ENCODE data around the gene TMUB2. TPM values are rescaled to one million over a fixed set of nuclear protein-coding genes. Genes with fewer than 3 reads are reported as not detected.

TMUB2 gene
- total RNA-seq, 1 experiment from 2014 or later, result 25.1 TPM

DNA sequence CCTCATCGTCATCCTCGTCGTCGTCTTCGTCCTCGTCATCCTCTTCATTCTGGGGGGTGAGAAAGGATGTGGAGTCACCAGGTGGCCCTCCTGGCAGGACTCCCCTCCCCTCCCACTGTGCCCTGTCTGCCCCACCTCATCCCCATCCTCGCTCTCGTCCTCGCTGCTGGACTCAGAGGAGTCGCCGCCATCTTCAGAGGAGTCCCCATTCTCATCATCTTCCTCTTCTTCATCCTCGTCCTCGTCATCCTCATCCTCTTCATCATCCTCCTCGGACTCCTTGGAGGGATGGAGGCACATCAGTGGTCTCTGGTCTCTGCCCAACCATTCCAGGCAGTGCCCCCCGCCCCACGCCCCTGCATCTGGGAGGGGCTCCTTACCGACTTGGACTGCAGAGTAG, 20.5 kb downstream of the TMUB2 start:
- ChIA-PET POLR2A (interaction anchor here (2.1 kb wide), 1 partner anchor 21 kb away, joined by 4 read pairs; the partner anchor contains the start of gene TMUB2), RAD21 (ENCODE audit: low non-redundant PET in 1 of 2, low total read pairs in 2 of 2, uncharacterized antibody in 2 of 2, unreplicated experiment in 2 of 2) (interaction anchor here in 1 of 2 experiments (0.6 kb wide), 1 partner anchor 23 kb away, joined by 3 read pairs; no protein-coding TSS in a partner anchor), CTCF (interaction anchor here (1.3 to 2.6 kb wide), 3 partner anchors 11 to 316 kb away, joined by 5 to 11 read pairs (median 9); no protein-coding TSS in a partner anchor)
- H3K4me3 ChIP-seq (replicated peaks in 1 of 2; ENCODE audit: low read depth in 1 of 2, low read length in 2 of 2), result no peak overlapping the region
- no TSS peak for BruUV-seq (replicated peaks)
- TF ChIP-seq, protein P1, sequence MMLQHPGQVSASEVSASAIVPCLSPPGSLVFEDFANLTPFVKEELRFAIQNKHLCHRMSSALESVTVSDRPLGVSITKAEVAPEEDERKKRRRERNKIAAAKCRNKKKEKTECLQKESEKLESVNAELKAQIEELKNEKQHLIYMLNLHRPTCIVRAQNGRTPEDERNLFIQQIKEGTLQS (IDR thresholded peaks at IDR 0.05), result no peak
- TF ChIP-seq TCF7L2 (IDR thresholded peaks at IDR 0.05; ENCODE audit: borderline replicate concordance, extremely low read depth, insufficient read depth, insufficient read length) (no peak), EZH2phosphoT487 (IDR thresholded peaks at IDR 0.05; ENCODE audit: borderline replicate concordance) (no peak), YY1 (IDR thresholded peaks at IDR 0.05; ENCODE audit: extremely low read depth, insufficient replicate concordance, low read depth, low read length) (no peak), ZNF274 (IDR thresholded peaks at IDR 0.05; ENCODE audit: low read depth, low read length) (no peak), CEBPB (IDR thresholded peaks at IDR 0.05; ENCODE audit: low read depth) (no peak), ZFX (IDR thresholded peaks at IDR 0.05) (no peak)
- H2AFZ ChIP-seq (ENCODE audit: low read depth, low read length, poor library complexity, severe bottlenecking), result no peak overlapping the region
- peaks cover 47 to 80% of the 10 kb centered on the region in 2 experiments for H3K4me1 ChIP-seq (ENCODE audit: control insufficient read depth in 1 of 2, insufficient read depth in 2 of 2, low read length in 2 of 2)
- no peaks in the 10 kb centered on the region for H3K27me3 ChIP-seq (ENCODE audit: insufficient read depth, low read length)
- DNase-seq (ENCODE audit: low read depth, low spot score) (no peak), ATAC-seq (no peak)
- no peak overlapping the region for H3K4me2 ChIP-seq (ENCODE audit: low read length)
- no peaks in the 10 kb centered on the region for H3K9me2 ChIP-seq (ENCODE audit: insufficient read depth)
- H3K9ac ChIP-seq (ENCODE audit: low read length), result no peak overlapping the region
- H3K27ac ChIP-seq (ENCODE audit: low read depth, low read length), result no peak overlapping the region
- H3K9me3 ChIP-seq (ENCODE audit: control insufficient read depth in 1 of 2, insufficient read depth in 1 of 2, low read depth in 1 of 2, low read length in 2 of 2), result no peaks in the 10 kb centered on the region
- H3K79me2 ChIP-seq (ENCODE audit: insufficient read depth, low read length), result peaks cover 11% of the 10 kb centered on the region; the same call in 1 of the 2 replicates
- peaks cover 8 to 37% of the 10 kb centered on the region in 2 experiments; a peak in 3 of 4 replicates for H3K36me3 ChIP-seq (ENCODE audit: control insufficient read depth in 1 of 2, insufficient read depth in 2 of 2, low read length in 2 of 2)
- no peaks in the 10 kb centered on the region for H4K20me1 ChIP-seq (ENCODE audit: insufficient read depth)
- intact Hi-C loops (cut with micrococcal nuclease), result no loop called here

DNA sequence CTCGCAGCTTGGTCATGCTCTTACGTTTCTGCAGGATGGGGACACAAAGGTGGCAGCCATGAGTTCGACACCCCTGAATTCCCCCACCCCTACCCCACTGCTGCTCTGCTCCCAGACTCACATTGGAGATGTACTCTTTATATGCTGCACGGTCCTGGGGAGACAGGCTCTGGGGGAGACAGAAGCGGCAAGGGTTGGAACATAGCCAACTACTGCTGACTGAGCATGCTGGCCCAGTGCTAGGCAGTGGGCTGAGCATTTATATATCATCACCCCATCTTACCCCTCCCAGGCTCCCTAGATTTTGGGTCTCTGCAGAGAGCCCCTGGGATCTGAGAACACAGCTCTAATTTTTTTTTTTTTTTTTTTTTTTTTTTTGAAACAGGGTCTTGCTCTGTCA, 21.0 kb downstream of the TMUB2 start:
- no peak for ATAC-seq
- H3K4me2 ChIP-seq (ENCODE audit: low read length), result peak overlapping the region; percentile 70; the same call in 1 of the 2 replicates
- intact Hi-C loops (cut with micrococcal nuclease), result no loop called here
- H3K9me2 ChIP-seq (ENCODE audit: insufficient read depth), result no peaks in the 10 kb centered on the region
- no TSS peak for BruUV-seq (replicated peaks)
- H3K9me3 ChIP-seq (ENCODE audit: control insufficient read depth in 1 of 2, insufficient read depth in 1 of 2, low read depth in 1 of 2, low read length in 2 of 2), result no peaks in the 10 kb centered on the region
- ChIA-PET POLR2A (interaction anchor here (0.7 to 2.1 kb wide), 2 partner anchors 10 to 21 kb away, joined by 4 read pairs; partner anchors contain the start of gene TMUB2), RAD21 (ENCODE audit: low non-redundant PET in 1 of 2, low total read pairs in 2 of 2, uncharacterized antibody in 2 of 2, unreplicated experiment in 2 of 2) (interaction anchor here in 1 of 2 experiments (0.6 kb wide), 1 partner anchor 24 kb away, joined by 3 read pairs; no protein-coding TSS in a partner anchor), CTCF (interaction anchor here (1.0 to 2.6 kb wide), 4 partner anchors 11 to 315 kb away, joined by 3 to 11 read pairs (median 7); no protein-coding TSS in a partner anchor)
- H4K20me1 ChIP-seq (ENCODE audit: insufficient read depth), result no peaks in the 10 kb centered on the region
- H3K36me3 ChIP-seq (ENCODE audit: control insufficient read depth in 1 of 2, insufficient read depth in 2 of 2, low read length in 2 of 2), result peaks cover 8 to 37% of the 10 kb centered on the region in 2 experiments; a peak in 3 of 4 replicates
- H3K9ac ChIP-seq (ENCODE audit: low read length), result no peak overlapping the region; the same call in 1 of the 2 replicates
- H3K4me1 ChIP-seq (ENCODE audit: control insufficient read depth in 1 of 2, insufficient read depth in 2 of 2, low read length in 2 of 2), result peaks cover 45 to 77% of the 10 kb centered on the region in 2 experiments
- no peak overlapping the region for H2AFZ ChIP-seq (ENCODE audit: low read depth, low read length, poor library complexity, severe bottlenecking)
- H3K79me2 ChIP-seq (ENCODE audit: insufficient read depth, low read length), result peaks cover 11% of the 10 kb centered on the region; the same call in 1 of the 2 replicates
- H3K27ac ChIP-seq (ENCODE audit: low read depth, low read length), result peak overlapping the region; percentile 42; the same call in 1 of the 2 replicates
- no peak overlapping the region for H3K4me3 ChIP-seq (replicated peaks in 1 of 2; ENCODE audit: low read depth in 1 of 2, low read length in 2 of 2)
- no peaks in the 10 kb centered on the region for H3K27me3 ChIP-seq (ENCODE audit: insufficient read depth, low read length)
- DNase-seq (ENCODE audit: low read depth, low spot score), result no peak
- TF ChIP-seq ZFX (IDR thresholded peaks at IDR 0.05) (no peak), SRF (IDR thresholded peaks at IDR 0.05; ENCODE audit: low read depth) (no peak), FOSL1 (IDR thresholded peaks at IDR 0.05; ENCODE audit: low read depth) (no peak), EGR1 (IDR thresholded peaks at IDR 0.05; ENCODE audit: low read depth) (no peak), ELF1 (IDR thresholded peaks at IDR 0.05; ENCODE audit: borderline replicate concordance, low read depth) (no peak), EZH2 (IDR thresholded peaks at IDR 0.05) (no peak), POLR2A (IDR thresholded peaks at IDR 0.05; ENCODE audit: borderline replicate concordance, extremely low read depth, insufficient read depth, insufficient read length) (no peak), TCF7L2 (IDR thresholded peaks at IDR 0.05; ENCODE audit: borderline replicate concordance, extremely low read depth, insufficient read depth, insufficient read length) (no peak), POLR2AphosphoS5 (IDR thresholded peaks at IDR 0.05; ENCODE audit: low read depth, low read length) (no peak)
- TF ChIP-seq, protein P2, sequence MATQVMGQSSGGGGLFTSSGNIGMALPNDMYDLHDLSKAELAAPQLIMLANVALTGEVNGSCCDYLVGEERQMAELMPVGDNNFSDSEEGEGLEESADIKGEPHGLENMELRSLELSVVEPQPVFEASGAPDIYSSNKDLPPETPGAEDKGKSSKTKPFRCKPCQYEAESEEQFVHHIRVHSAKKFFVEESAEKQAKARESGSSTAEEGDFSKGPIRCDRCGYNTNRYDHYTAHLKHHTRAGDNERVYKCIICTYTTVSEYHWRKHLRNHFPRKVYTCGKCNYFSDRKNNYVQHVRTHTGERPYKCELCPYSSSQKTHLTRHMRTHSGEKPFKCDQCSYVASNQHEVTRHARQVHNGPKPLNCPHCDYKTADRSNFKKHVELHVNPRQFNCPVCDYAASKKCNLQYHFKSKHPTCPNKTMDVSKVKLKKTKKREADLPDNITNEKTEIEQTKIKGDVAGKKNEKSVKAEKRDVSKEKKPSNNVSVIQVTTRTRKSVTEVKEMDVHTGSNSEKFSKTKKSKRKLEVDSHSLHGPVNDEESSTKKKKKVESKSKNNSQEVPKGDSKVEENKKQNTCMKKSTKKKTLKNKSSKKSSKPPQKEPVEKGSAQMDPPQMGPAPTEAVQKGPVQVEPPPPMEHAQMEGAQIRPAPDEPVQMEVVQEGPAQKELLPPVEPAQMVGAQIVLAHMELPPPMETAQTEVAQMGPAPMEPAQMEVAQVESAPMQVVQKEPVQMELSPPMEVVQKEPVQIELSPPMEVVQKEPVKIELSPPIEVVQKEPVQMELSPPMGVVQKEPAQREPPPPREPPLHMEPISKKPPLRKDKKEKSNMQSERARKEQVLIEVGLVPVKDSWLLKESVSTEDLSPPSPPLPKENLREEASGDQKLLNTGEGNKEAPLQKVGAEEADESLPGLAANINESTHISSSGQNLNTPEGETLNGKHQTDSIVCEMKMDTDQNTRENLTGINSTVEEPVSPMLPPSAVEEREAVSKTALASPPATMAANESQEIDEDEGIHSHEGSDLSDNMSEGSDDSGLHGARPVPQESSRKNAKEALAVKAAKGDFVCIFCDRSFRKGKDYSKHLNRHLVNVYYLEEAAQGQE (IDR thresholded peaks at IDR 0.05; ENCODE audit: low read depth), result no peak
